HepG2 (cell line): ENCODE measurements around the gene MYO19. TPM values are rescaled to one million over a fixed set of nuclear protein-coding genes. Genes with fewer than 3 reads are reported as not detected.

Experiments used
- ATF7 ChIP-seq, 2 experiments: fragments of 450-650 bp in 1 of 2; sonication (generic) in 1 of 2; formaldehyde crosslinking in 1 of 2; IDR thresholded peaks; 2 replicates each; pipeline versions ENCODE4 v1.4.0 to v1.6.1; 2016 to 2020; ENCODE audit warnings: antibody characterized with exemption in 1 of 2, mild to moderate bottlenecking in 1 of 2, missing genetic modification reagents in 1 of 2
- HMG20A ChIP-seq: IDR thresholded peaks from 2 replicates; pipeline ENCODE4 v1.6.1; 2016; ENCODE audit warnings: borderline replicate concordance
- IKZF1 ChIP-seq: fragments of 450-650 bp; IDR thresholded peaks from 2 replicates; pipeline ENCODE4 v1.7.1; 2016
- IRX3 ChIP-seq: sonication (generic); formaldehyde crosslinking; IDR thresholded peaks from 2 replicates; pipeline ENCODE4 v1.8.1; 2023; ENCODE audit warnings: mild to moderate bottlenecking, low read depth, missing genetic modification reagents, borderline replicate concordance
- ISL2 ChIP-seq: sonication (generic); formaldehyde crosslinking; IDR thresholded peaks from 2 replicates; pipeline ENCODE4 v1.5.0; 2020; ENCODE audit warnings: missing genetic modification reagents
- KMT2A ChIP-seq: sonication (generic); formaldehyde crosslinking; IDR thresholded peaks from 2 replicates; pipeline ENCODE4 v1.4.0; 2020; ENCODE audit warnings: missing genetic modification reagents
- NR2C2 ChIP-seq: sonication (generic); formaldehyde crosslinking; IDR thresholded peaks from 2 replicates; pipeline ENCODE4 v1.4.0; 2020; ENCODE audit warnings: missing genetic modification reagents, mild to moderate bottlenecking, moderate library complexity, borderline replicate concordance
- PHF20 ChIP-seq: sonication (generic); formaldehyde crosslinking; IDR thresholded peaks from 2 replicates; pipeline ENCODE4 v1.5.0; 2020; ENCODE audit warnings: mild to moderate bottlenecking, missing genetic modification reagents
- SATB2 ChIP-seq: sonication (generic); formaldehyde crosslinking; IDR thresholded peaks from 2 replicates; pipeline ENCODE4 v1.5.0; 2020; ENCODE audit warnings: missing genetic modification reagents
- ZC3H13 ChIP-seq: sonication (generic); formaldehyde crosslinking; IDR thresholded peaks from 2 replicates; pipeline ENCODE4 v1.8.1; 2023; ENCODE audit warnings: mild to moderate bottlenecking, missing genetic modification reagents, moderate library complexity
- ZFP41 ChIP-seq: sonication (generic); formaldehyde crosslinking; IDR thresholded peaks from 2 replicates; pipeline ENCODE4 v1.4.0; 2020; ENCODE audit warnings: mild to moderate bottlenecking, missing genetic modification reagents, borderline replicate concordance
- ZFY ChIP-seq: sonication (generic); formaldehyde crosslinking; IDR thresholded peaks from 2 replicates; pipeline ENCODE4 v1.4.0; 2020; ENCODE audit warnings: missing genetic modification reagents
- ZFYVE20 ChIP-seq: sonication (generic); formaldehyde crosslinking; IDR thresholded peaks from 2 replicates; pipeline ENCODE4 v1.8.0; 2023; ENCODE audit warnings: low read depth, mild to moderate bottlenecking, moderate library complexity, missing genetic modification reagents, borderline replicate concordance
- ZNF460 ChIP-seq: sonication (generic); formaldehyde crosslinking; IDR thresholded peaks from 2 replicates; pipeline ENCODE4 v1.5.1; 2020; ENCODE audit warnings: missing genetic modification reagents, mild to moderate bottlenecking, borderline replicate concordance
- ZNF660 ChIP-seq: sonication (generic); formaldehyde crosslinking; IDR thresholded peaks from 2 replicates; pipeline ENCODE4 v1.5.1; 2020; ENCODE audit warnings: mild to moderate bottlenecking, low read depth, missing genetic modification reagents, borderline replicate concordance
- ZNF672 ChIP-seq: sonication (generic); formaldehyde crosslinking; IDR thresholded peaks from 2 replicates; pipeline ENCODE4 v1.8.1; 2022; ENCODE audit warnings: missing genetic modification reagents
- ZNF724P ChIP-seq: sonication (generic); formaldehyde crosslinking; IDR thresholded peaks from 2 replicates; pipeline ENCODE4 v1.8.0; 2022; ENCODE audit warnings: missing genetic modification reagents, borderline replicate concordance
- polyA plus RNA-seq, 8 experiments: library from polyadenylated mRNA; depleted of rRNA in 3 of 8; stranded (reverse) in 7 of 8; unstranded in 1 of 8; fragments of >200 nt; fragmentation: Illumina TruSeq in 4 of 8; extraction: Trizol in 4 of 8; gene quantifications; 2 replicates each; pipeline versions ENCODE4 v1.2.1 to v1.2.3, GENCODE V29; 2011 to 2016; ENCODE audit warnings: low read depth in 4 of 8, missing spikeins in 1 of 8, mixed read lengths in 1 of 8; ENCODE audit not compliant: insufficient read depth in 1 of 8
- total RNA-seq, 5 experiments: library from RNA; depleted of rRNA; stranded (reverse); fragments of >200 nt; fragmentation: Illumina TruSeq; extraction: Trizol; gene quantifications; 2 replicates each; pipeline ENCODE4 v1.2.3, GENCODE V29; 2016; ENCODE audit warnings: low read depth in 1 of 5
- TF ChIP-seq, protein P1 (sequence below): fragments of 450-650 bp; IDR thresholded peaks from 2 replicates; pipeline ENCODE4 v1.6.1; 2016
- TF ChIP-seq, protein P2 (sequence below): sonication (generic); formaldehyde crosslinking; IDR thresholded peaks from 2 replicates; pipeline ENCODE4 v1.5.0; 2020; ENCODE audit warnings: mild to moderate bottlenecking, missing genetic modification reagents
- TF ChIP-seq, protein P3 (sequence below): sonication (generic); formaldehyde crosslinking; IDR thresholded peaks from 2 replicates; pipeline ENCODE4 v1.8.1; 2023; ENCODE audit warnings: missing genetic modification reagents, inconsistent platforms, borderline replicate concordance
- TF ChIP-seq, protein P4 (sequence below): sonication (generic); formaldehyde crosslinking; IDR thresholded peaks from 2 replicates; pipeline ENCODE4 v1.8.1; 2023; ENCODE audit warnings: mild to moderate bottlenecking, missing genetic modification reagents, borderline replicate concordance

Gene MYO19
- total and polyA plus RNA-seq, 2 of the 13 experiments (the other 11 are each of a cell fraction or from before 2014, with no cell fraction given), result 75.7 to 82.3 TPM

DNA sequence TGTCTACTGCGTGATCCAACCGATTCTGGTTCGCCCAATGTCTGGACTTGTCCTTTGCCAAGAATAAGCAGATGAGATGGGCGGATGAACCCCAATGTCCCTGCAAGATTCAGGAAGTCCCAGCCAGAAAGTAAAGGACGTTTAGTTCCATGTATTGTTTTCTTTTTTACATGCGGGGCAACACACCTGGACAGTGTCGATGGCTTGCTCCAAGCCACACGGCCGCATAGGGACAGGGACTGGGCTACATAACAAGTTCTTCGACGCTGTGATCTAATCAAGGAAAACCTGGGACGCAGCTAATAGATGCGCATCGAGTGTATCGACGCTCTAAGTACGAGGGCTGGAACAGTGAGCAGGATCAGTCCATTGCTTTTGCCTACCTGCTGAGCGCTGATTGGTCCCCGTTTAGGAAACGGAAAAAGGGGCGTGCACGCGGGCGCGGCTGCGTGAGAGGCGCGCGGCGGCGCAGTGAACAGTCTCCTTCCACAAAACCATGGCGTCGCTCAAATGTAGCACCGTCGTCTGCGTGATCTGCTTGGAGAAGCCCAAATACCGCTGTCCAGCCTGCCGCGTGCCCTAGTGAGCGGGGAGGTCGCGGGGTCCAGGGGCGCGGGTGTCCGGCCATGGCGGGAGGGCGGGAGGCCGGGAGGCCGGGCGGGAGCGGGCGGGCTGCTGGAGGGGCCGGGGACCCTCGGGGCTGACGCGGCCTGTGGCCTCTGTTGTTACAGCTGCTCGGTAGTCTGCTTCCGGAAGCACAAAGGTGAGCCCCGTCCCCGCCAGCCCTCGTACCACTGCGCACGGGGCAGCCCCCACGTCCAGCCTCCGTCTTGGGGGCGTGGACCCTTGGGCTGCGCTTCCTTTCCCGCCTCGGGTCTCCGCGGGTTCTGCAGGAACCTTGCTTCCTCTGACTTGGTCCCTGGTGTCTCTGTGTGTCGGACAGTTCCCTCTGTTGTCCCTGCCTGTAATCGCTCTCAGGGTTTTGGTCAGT is 48.2 kb downstream of the MYO19 start, which contains the start of gene ZNHIT3 (continued):
- TF ChIP-seq ZNF660 (CRISPR knock-in tag) (no peak), IKZF1 (no peak), ZFP41 (no peak), HMG20A (CRISPR knock-in tag) (peak; percentile 29; the same call in 1 of the 2 replicates), ZFY (CRISPR knock-in tag) (peak; percentile 82), NR2C2 (peak; percentile 70), ZNF672 (CRISPR knock-in tag) (no peak), PHF20 (peak; percentile 91), ZFYVE20 (CRISPR knock-in tag) (no peak), ZNF460 (no peak), KMT2A (CRISPR knock-in tag) (peak; percentile 80; the same call in 1 of the 2 replicates), ZNF724P (CRISPR knock-in tag) (no peak), ISL2 (CRISPR knock-in tag) (no peak), ATF7 (IDR thresholded peaks at IDR 0.05) (no peak), ATF7 (CRISPR knock-in tag; IDR thresholded peaks at IDR 0.05) (no peak), SATB2 (CRISPR knock-in tag) (no peak), ZC3H13 (no peak; the same call in 1 of the 2 replicates), IRX3 (peak; percentile 45; the same call in 1 of the 2 replicates)
- TF ChIP-seq, protein P1, sequence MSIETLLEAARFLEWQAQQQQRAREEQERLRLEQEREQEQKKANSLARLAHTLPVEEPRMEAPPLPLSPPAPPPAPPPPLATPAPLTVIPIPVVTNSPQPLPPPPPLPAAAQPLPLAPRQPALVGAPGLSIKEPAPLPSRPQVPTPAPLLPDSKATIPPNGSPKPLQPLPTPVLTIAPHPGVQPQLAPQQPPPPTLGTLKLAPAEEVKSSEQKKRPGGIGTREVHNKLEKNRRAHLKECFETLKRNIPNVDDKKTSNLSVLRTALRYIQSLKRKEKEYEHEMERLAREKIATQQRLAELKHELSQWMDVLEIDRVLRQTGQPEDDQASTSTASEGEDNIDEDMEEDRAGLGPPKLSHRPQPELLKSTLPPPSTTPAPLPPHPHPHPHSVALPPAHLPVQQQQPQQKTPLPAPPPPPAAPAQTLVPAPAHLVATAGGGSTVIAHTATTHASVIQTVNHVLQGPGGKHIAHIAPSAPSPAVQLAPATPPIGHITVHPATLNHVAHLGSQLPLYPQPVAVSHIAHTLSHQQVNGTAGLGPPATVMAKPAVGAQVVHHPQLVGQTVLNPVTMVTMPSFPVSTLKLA, result peak; percentile 46
- TF ChIP-seq, protein P2, sequence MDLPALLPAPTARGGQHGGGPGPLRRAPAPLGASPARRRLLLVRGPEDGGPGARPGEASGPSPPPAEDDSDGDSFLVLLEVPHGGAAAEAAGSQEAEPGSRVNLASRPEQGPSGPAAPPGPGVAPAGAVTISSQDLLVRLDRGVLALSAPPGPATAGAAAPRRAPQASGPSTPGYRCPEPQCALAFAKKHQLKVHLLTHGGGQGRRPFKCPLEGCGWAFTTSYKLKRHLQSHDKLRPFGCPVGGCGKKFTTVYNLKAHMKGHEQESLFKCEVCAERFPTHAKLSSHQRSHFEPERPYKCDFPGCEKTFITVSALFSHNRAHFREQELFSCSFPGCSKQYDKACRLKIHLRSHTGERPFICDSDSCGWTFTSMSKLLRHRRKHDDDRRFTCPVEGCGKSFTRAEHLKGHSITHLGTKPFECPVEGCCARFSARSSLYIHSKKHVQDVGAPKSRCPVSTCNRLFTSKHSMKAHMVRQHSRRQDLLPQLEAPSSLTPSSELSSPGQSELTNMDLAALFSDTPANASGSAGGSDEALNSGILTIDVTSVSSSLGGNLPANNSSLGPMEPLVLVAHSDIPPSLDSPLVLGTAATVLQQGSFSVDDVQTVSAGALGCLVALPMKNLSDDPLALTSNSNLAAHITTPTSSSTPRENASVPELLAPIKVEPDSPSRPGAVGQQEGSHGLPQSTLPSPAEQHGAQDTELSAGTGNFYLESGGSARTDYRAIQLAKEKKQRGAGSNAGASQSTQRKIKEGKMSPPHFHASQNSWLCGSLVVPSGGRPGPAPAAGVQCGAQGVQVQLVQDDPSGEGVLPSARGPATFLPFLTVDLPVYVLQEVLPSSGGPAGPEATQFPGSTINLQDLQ (CRISPR knock-in tag), result no peak
- TF ChIP-seq, protein P3, sequence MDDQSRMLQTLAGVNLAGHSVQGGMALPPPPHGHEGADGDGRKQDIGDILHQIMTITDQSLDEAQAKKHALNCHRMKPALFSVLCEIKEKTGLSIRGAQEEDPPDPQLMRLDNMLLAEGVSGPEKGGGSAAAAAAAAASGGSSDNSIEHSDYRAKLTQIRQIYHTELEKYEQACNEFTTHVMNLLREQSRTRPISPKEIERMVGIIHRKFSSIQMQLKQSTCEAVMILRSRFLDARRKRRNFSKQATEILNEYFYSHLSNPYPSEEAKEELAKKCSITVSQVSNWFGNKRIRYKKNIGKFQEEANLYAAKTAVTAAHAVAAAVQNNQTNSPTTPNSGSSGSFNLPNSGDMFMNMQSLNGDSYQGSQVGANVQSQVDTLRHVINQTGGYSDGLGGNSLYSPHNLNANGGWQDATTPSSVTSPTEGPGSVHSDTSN, result no peak
- TF ChIP-seq, protein P4, sequence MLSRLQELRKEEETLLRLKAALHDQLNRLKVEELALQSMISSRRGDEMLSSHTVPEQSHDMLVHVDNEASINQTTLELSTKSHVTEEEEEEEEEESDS (CRISPR knock-in tag), result no peak
